Pons (tissue), 1 donor: ENCODE results near the gene TMEM129.

Experiments
- DNase-seq: peaks from one replicate; pipeline ENCODE4 v3.0.0-alpha.2; 2016; ENCODE audit warnings: low spot score

The TMEM129 gene

GRCh38 chr4:1758306-1759121 lies 37.4 kb upstream of the TMEM129 start:
- DNase-seq, result no peak

- DNase-seq, result no peak
These were observed 36.7 kb upstream of the TMEM129 start for GRCh38 chr4:1757836-1758235.

GRCh38 chr4:1756893-1757779 lies 36.0 kb upstream of the TMEM129 start:
- DNase-seq, result no peak

- no peak for DNase-seq
These were observed 35.0 kb upstream of the TMEM129 start for GRCh38 chr4:1756079-1756478.

- no peak for DNase-seq
These were observed 34.2 kb upstream of the TMEM129 start for GRCh38 chr4:1755297-1755696.

GRCh38 chr4:1754336-1754735 lies 33.2 kb upstream of the TMEM129 start:
- DNase-seq, result no peak

GRCh38 chr4:1753697-1754311 lies 32.7 kb upstream of the TMEM129 start:
- no peak for DNase-seq

- no peak for DNase-seq
These were observed 32.2 kb upstream of the TMEM129 start for GRCh38 chr4:1753294-1753696.

- no peak for DNase-seq
These were observed 31.3 kb upstream of the TMEM129 start for GRCh38 chr4:1752284-1753041.

- no peak for DNase-seq
These were observed 30.8 kb upstream of the TMEM129 start for GRCh38 chr4:1751919-1752283.

GRCh38 chr4:1751155-1751918 lies 30.2 kb upstream of the TMEM129 start:
- DNase-seq, result no peak

GRCh38 chr4:1750381-1751154 lies 29.4 kb upstream of the TMEM129 start:
- DNase-seq, result no peak

GRCh38 chr4:1749826-1750225 lies 28.7 kb upstream of the TMEM129 start:
- no peak for DNase-seq

- no peak for DNase-seq
These were observed 28.2 kb upstream of the TMEM129 start for GRCh38 chr4:1749370-1749769.

GRCh38 chr4:1748465-1748995 lies 27.4 kb upstream of the TMEM129 start:
- no peak for DNase-seq

- DNase-seq, result no peak
These were observed 26.5 kb upstream of the TMEM129 start for GRCh38 chr4:1747603-1747967.

GRCh38 chr4:1746919-1747602 lies 25.9 kb upstream of the TMEM129 start:
- DNase-seq, result peak; percentile 72

- no peak for DNase-seq
These were observed 25.2 kb upstream of the TMEM129 start for GRCh38 chr4:1746265-1746691.

GRCh38 chr4:1745697-1746096 lies 24.6 kb upstream of the TMEM129 start:
- no peak for DNase-seq

GRCh38 chr4:1745165-1745564 lies 24.0 kb upstream of the TMEM129 start:
- DNase-seq, result no peak
